ENCODE data around the gene TRMT1L.

The TRMT1L gene

GRCh38 chr1:185070051-185070450 is 86.7 kb downstream of the TRMT1L start:
- no peak for TF ChIP-seq POU2F2 (IDR thresholded peaks at IDR 0.05; ENCODE audit: low read depth, low read length)
- no peak for TF ChIP-seq POLR2AphosphoS5 (IDR thresholded peaks at IDR 0.05; ENCODE audit: low read depth, low read length)
- TF ChIP-seq PAX5 (IDR thresholded peaks at IDR 0.05; ENCODE audit: insufficient read depth, low read length, severe bottlenecking) = no peak
- TF ChIP-seq TAF1 (IDR thresholded peaks at IDR 0.05; ENCODE audit: low read depth, low read length) = no peak
- no peak for TF ChIP-seq SPI1 (IDR thresholded peaks at IDR 0.05; ENCODE audit: low read depth, low read length)
- no peak for TF ChIP-seq POLR2A (IDR thresholded peaks at IDR 0.05; ENCODE audit: low read depth, low read length)
- DNase-seq (ENCODE audit: insufficient read length, low spot score) (no peak), FAIRE-seq (no peak)

DNA sequence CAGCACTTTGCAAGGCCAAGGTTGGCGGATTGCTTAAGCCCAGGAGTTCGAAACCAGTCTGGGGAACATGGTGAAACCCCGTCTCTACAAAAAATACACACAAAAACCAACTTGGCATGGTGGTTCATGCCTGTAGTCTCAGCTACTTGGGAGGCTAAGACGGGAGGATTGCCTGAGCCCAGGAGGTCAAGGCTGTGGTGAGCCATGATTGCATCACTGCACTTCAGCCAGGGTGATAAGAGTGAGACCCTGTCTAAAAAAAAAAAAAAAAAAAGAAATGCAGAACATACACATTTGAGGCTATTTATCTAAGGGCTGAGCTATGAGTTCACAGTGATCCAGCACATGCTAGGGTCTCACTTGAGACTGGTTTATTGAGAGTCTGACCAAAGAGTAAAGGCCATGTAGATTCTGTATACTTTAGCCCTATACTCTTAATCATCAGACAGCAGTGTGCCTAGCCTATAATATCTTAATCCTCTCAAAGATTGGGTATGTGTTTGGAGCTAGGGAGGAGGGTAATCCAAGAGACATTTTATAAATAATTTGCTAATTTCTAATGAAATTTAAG is 87.5 kb downstream of the TRMT1L start:
- FAIRE-seq = no peak
- no peak for DNase-seq (ENCODE audit: insufficient read length, low spot score)
- TF ChIP-seq PAX5 (IDR thresholded peaks at IDR 0.05; ENCODE audit: insufficient read depth, low read length, severe bottlenecking) = no peak
- TF ChIP-seq POU2F2 (IDR thresholded peaks at IDR 0.05; ENCODE audit: low read depth, low read length) = no peak
- TF ChIP-seq POLR2A (IDR thresholded peaks at IDR 0.05; ENCODE audit: low read depth, low read length) = no peak
- no peak for TF ChIP-seq POLR2AphosphoS5 (IDR thresholded peaks at IDR 0.05; ENCODE audit: low read depth, low read length)
- TF ChIP-seq SPI1 (IDR thresholded peaks at IDR 0.05; ENCODE audit: low read depth, low read length) = no peak
- TF ChIP-seq TAF1 (IDR thresholded peaks at IDR 0.05; ENCODE audit: low read depth, low read length) = no peak

GRCh38 chr1:185068341-185068740 is 88.4 kb downstream of the TRMT1L start:
- no peak for TF ChIP-seq TAF1 (IDR thresholded peaks at IDR 0.05; ENCODE audit: low read depth, low read length)
- TF ChIP-seq PAX5 (IDR thresholded peaks at IDR 0.05; ENCODE audit: insufficient read depth, low read length, severe bottlenecking) = no peak
- no peak for TF ChIP-seq POLR2A (IDR thresholded peaks at IDR 0.05; ENCODE audit: low read depth, low read length)
- TF ChIP-seq POU2F2 (IDR thresholded peaks at IDR 0.05; ENCODE audit: low read depth, low read length) = no peak
- no peak for TF ChIP-seq POLR2AphosphoS5 (IDR thresholded peaks at IDR 0.05; ENCODE audit: low read depth, low read length)
- TF ChIP-seq SPI1 (IDR thresholded peaks at IDR 0.05; ENCODE audit: low read depth, low read length) = no peak
- FAIRE-seq = no peak
- DNase-seq (ENCODE audit: insufficient read length, low spot score) = no peak
